ENCODE measurements around the gene ZEB1. TPM values are rescaled to one million over a fixed set of nuclear protein-coding genes. Genes with fewer than 3 reads are reported as not detected.
"Not testable (repeated sequence)": the region's sequence is repeated elsewhere in the genome, so short reads cannot be mapped to it uniquely, and the experiment has no call there.

The ZEB1 gene
- polyA plus RNA-seq, 10 donors: 63.3 to 81.2 (median 69.5) TPM

GRCh38 chr10:31484431-31485135 is 165.6 kb downstream of the ZEB1 start:
- peak in 1 of 3 donors; percentile 17 for DNase-seq

GRCh38 chr10:31490858-31491504 is 172.0 kb downstream of the ZEB1 start:
- DNase-seq: peak in 1 of 3 donors; percentile 24

- no peak for DNase-seq
Measured at GRCh38 chr10:31507427-31507826, 188.4 kb downstream of the ZEB1 start.

- no peak for DNase-seq
Measured at GRCh38 chr10:31508234-31508633, 189.2 kb downstream of the ZEB1 start.

GRCh38 chr10:31508882-31509281 is 189.9 kb downstream of the ZEB1 start:
- DNase-seq: peak in 1 of 3 donors; percentile 22

GRCh38 chr10:31509989-31510388 is 191.0 kb downstream of the ZEB1 start:
- no peak for DNase-seq

GRCh38 chr10:31515116-31515515 is 196.1 kb downstream of the ZEB1 start:
- no peak for DNase-seq

GRCh38 chr10:31515819-31516402 is 196.9 kb downstream of the ZEB1 start:
- DNase-seq: no peak

GRCh38 chr10:31520986-31521831 is 202.2 kb downstream of the ZEB1 start:
- no peak for DNase-seq

- no peak for DNase-seq
Measured at GRCh38 chr10:31522820-31523219, 203.8 kb downstream of the ZEB1 start.

- no peak for DNase-seq
Measured at GRCh38 chr10:31524460-31524859, 205.4 kb downstream of the ZEB1 start.

GRCh38 chr10:31526178-31526577 is 207.2 kb downstream of the ZEB1 start:
- DNase-seq: peak in 1 of 3 donors; percentile 18

GRCh38 chr10:31526681-31527080 is 207.7 kb downstream of the ZEB1 start:
- no peak for DNase-seq

- no peak for DNase-seq
Measured at GRCh38 chr10:31528831-31529230, 209.8 kb downstream of the ZEB1 start.

GRCh38 chr10:31536302-31536701 is 217.3 kb downstream of the ZEB1 start:
- DNase-seq: peak; percentile 24 to 73 (median 71)

GRCh38 chr10:31549896-31550295 is 230.9 kb downstream of the ZEB1 start:
- peak in 1 of 3 donors; percentile 37 for DNase-seq

- DNase-seq: no peak
Measured at GRCh38 chr10:31554556-31554955, 235.5 kb downstream of the ZEB1 start.

GRCh38 chr10:31557854-31558253 is 238.8 kb downstream of the ZEB1 start:
- no peak for DNase-seq

GRCh38 chr10:31568252-31568861 is 249.3 kb downstream of the ZEB1 start:
- not testable (repeated sequence) for DNase-seq

- no peak for DNase-seq
Measured at GRCh38 chr10:31574577-31574976, 255.6 kb downstream of the ZEB1 start.

- no peak for DNase-seq
Measured at GRCh38 chr10:31578181-31578852, 259.3 kb downstream of the ZEB1 start.
